CD4-positive, alpha-beta T cell treated with Interleukin-15 for 4 hours (primary cell): Measurements from ENCODE around the gene LCE7A.

ENCODE experiments used
- DNase-seq: peaks from one replicate; pipeline ENCODE4 v3.0.0-alpha.2; 2020; ENCODE audit warnings: low spot score

LCE7A gene

DNA sequence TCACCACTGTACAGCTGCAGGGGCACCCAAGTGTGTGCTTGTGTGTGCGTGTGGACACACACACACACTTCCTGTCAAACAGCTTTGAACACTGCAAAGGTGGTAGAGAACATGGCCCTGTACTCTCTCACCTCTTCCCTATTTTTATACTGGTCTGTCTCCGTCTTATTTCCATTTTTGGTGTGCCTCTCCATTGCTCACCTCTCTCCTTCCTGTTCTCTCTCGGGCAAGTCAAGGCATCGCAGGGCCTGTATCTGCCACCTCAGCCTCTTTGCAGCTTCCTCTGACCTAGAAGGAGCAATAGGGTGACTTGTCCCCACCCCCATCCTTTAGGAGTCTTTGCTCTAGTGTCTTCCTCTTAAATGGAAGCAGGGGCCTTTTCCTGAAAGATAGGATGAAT lies 20.5 kb downstream of the LCE7A start:
- DNase-seq: no peak

- DNase-seq: no peak
Measured at GRCh38 chr1:152880907-152881306, 21.1 kb downstream of the LCE7A start.

GRCh38 chr1:152884085-152884484 lies 24.3 kb downstream of the LCE7A start:
- no peak for DNase-seq

DNA sequence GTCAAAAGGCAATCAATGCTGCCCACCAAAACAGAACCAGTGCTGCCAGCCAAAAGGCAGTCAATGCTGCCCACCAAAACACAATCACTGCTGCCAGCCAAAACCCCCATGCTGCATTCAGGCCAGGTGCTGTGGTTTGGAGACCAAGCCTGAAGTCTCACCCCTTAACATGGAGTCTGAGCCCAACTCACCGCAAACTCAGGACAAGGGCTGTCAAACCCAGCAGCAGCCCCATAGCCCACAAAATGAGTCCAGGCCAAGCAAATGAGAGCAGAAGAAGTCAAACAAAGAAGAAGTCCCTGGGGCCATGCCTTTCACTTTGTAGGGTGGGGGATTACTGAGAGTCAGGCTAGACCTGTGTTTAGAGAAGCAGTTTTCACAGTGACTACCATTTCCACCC lies 24.7 kb downstream of the LCE7A start:
- DNase-seq: no peak

DNA sequence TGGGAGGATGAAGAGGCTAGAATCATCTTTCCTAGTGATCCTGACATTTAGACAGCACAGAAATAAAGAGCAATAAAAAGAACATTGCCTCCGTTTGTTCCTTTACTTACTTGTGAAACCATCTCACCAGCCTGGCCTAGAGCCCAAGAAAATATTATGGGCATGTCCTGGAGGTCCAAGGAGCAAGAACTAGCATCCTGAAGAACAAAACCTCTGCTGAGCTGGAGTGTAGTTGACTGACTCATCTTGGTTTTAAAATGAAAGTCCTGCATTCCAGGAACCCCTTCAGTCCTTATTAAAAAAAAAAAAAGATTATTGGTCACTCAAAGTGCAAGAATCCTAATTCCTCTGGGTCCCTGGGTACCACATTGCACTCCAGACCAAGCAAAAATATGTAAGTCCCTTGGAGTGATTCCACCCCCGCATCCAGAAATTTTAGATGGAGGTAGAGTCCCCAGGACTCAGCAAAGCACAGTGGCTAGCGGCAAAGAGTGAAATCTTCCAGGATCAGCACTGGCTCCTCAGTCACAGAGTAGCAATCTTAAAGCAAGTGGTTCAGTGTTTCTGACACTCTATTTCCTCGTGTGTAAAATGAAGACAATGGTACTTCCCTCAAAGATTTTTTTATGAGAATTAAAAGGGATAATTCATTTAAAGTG lies 25.3 kb downstream of the LCE7A start:
- no peak for DNase-seq

DNA sequence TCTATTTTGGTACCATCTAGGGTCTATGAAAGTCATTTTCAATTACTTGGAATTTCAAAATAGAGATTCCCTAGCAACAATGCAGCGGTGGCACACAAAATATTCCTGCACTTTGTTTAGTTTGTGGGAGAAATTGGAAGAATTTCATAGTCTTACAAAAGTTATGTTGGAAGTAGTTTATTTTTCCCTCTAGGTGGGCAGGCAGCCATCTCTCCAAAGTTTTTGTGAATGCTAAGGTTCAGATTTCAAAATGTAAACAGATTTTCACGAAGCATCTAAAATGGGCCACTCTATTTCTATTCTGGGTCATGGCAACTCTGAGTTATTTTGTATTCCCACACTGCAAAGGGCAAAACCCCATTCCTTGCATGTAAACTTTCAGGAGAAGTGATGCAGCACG lies 26.3 kb downstream of the LCE7A start:
- no peak for DNase-seq

GRCh38 chr1:152886758-152887409 lies 27.1 kb downstream of the LCE7A start:
- DNase-seq: no peak

DNA sequence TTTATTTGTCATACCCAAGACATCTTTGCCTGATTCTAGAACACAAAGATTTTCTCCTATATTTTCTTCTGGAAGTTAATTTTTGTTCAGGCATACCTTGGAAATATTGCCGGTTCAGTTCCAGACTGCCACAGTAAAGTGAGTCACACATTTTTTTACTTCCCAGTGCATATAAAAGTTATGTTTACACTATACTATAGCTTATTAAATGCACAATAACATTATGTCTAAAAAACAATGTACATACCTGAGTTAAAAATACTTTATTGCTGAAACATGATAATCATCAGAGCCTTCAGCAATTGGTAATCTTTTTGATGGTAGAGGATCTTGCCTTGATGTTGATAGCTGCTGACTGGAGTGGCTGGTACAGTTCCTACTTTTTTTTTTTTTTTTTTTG lies 28.3 kb downstream of the LCE7A start:
- DNase-seq: no peak

DNA sequence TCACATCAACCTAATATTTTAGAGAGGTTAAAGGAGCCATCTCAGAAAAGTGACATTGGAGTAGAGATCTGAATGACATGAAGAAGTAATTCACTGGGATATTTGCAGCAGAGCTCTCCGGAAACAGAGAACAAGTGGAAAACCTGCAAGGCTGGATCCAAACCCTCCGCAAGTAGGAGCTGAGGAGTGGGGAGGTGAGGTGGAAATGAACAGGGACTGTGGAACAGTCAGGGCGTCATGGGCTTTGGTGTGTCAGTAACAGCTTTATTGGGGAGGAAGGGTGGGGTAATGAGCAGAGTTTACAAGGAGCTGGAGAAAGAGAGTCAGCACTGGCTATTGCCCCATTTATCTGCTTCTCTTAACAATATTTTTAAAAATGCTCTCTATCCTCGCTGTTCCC lies 39.2 kb downstream of the LCE7A start:
- no peak for DNase-seq

- DNase-seq: no peak
Measured at GRCh38 chr1:152899883-152900282, 40.1 kb downstream of the LCE7A start.

DNA sequence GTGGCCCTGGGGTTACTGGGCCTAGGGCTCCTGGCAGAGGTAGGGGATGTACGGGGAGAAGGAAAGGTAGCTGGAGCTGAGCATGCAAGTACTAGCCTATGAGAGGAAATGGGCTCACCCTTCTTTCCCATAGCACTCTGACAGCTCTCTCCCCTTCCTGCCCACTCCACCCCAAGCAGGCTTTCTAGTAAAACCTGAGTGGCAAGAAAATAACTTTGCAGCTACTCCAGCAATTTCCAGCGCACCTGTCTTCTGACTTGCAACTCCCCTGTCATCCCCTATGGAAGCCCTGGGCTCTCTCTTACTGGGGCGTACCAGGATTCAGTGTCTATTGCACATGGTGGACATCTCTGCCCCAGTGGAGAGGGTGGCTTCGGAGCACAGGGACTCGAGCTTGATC lies 41.8 kb downstream of the LCE7A start:
- no peak for DNase-seq

- no peak for DNase-seq
Measured at GRCh38 chr1:152902636-152903035, 42.8 kb downstream of the LCE7A start.

DNA sequence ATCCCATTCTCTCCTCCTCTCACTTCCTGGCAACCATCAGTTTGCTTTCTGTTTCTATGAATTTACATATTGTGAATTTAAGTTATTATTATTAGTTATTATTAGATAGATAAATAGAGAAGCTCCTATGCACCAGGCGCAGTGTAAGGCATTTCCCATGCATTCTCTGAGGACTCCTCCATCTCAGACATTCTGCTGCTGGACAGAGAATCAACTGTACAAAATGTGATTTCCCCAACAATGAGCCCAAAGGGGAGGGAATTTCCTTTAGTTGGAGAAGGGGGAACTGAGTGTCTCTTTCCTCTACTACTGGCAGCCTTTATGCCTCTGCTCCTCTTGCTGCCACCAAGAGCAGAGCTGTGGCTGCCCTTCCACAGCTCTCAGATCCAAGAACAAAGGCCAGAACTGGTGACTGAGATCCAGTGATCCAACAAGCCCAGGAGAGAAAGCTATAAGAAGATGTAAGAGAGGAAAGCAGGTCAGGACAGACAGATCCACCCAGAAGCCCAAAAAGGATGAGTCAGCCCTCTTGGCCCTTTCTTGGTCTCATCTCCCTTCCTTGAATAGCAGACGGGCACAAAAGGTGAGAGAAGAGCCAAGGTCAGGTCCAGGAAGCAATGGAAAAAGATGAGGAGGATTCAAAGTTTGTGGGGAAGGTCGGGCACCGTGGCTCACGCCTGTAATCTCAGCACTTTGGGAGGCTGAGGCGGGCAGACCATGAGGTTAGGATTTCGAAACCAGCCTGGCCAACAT lies 45.1 kb downstream of the LCE7A start:
- no peak for DNase-seq

DNA sequence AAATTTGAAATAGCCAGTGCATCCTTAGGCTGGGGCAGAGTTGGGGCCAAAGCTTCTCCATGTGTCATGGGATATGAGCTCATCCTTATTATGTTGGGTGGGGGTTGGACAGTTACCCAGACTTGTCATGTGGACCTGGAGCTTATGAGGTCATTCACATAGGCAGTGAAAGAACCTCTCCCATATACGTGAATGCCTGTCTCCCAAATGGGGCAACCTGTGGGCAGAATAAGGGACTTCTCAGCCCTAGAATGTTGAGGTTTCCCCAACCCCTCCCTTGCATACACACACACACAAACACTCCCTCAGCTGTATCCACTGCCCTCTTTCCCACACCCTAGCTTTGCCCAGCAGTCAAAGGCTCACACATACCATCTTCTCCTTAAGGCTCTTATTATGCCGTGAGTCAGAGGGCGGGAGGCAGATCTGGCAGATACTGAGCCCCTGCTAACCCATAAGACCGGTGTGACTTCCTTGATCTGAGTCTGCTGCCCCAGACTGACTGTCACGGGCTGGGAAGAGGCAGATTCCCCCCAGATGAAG lies 46.3 kb downstream of the LCE7A start:
- no peak for DNase-seq

DNA sequence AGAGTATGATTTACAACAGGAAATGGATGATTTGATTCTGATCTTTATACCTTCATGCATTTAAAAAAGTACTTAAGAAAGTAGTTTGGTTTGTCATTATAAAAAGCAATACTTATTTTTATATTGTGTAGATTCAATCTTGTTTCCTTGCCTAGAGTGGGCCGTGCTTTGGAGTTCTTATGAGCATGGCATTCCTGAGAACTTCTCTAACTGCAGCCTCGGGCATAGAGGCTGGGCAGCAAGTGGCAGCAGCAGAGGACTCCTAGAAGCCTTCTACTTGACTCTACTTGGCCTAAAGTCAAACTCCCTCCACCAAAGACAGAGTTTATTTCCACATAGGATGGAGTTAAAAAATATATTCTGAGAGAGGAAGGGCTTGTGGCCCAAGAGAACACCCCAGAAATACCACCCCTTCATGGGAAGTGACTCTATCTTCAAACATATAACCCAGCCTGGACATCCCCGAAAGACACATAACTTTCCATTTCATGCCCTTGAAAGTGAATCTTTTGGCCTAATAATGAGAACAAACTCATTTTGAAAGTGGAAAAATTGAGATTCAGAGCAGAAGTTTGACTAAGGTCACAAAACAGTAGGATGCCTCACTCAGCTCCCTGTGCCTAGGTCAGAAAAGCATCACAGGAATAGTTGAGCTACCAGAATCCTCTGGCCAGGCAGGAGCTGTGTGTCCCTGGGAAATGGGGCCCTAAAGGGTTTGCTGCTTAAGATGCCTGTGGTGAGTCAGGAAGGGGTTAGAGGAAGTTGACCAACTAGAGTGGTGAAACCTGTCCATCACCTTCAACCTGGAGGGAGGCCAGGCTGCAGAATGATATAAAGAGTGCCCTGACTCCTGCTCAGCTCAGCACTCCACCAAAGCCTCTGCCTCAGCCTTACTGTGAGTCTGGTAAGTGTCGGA lies 48.1 kb downstream of the LCE7A start, which contains the start of gene IVL:
Gene IVL, plus strand, starts transcription at position 861 of the 916 bp plus-strand sequence. CDS start 1,252 bp downstream, outside the sequence.
- no peak for DNase-seq

DNA sequence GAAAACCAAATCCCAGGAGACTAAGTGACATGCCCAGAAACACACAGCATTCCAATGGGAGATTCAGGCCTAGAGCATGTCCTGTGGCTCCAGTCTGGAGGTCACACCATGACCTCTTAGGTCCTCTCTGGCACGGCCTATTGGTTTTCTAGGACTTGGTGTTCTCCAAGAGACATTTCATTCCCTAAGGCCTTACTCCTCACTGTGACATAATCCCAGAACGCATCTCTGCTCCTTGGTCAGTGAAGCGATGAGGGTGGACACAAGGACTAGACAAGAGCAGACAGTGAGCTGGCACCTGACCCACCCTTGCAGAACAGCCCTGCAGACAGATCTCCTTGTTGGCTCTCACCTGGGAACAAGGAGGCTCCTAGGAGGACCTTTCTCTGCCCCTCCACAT lies 49.4 kb downstream of the LCE7A start:
- no peak for DNase-seq
